ENCODE results near the gene RNGTT.

DNA sequence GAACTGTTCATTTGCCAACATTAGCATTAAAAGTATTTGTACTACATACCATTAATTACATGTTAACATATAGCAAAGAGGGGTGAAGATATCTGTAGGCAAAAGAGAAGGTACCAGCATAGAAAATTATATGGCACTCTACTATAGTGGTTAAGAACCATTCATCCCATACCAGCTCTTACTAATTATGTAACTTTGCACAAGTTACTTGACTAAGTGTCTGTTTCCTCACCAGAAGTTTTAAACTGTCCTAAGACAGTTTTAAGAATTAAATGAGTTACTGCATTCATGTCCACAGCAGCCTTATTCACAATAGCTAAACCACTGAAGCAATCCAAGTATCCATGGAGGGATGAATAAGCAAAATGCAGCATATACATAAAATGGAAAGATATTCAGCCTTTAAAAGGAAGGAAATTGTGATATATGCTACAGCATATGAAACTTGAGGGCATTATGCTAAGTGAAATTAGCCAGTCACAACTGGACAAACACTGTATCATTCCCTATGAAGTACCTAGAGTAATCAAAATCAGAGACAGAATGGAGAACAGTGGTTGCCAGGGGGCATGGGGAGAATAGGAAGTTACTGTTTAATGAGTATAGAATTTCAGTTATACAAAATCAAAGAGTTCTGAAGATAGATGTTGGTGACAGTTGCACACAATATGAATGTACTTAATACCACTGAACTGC, 98.9 kb downstream of the RNGTT start:
- TF ChIP-seq CTCF (IDR thresholded peaks at IDR 0.05) (no peak), POLR2A (IDR thresholded peaks at IDR 0.05) (no peak), POLR2AphosphoS5 (IDR thresholded peaks at IDR 0.05; ENCODE audit: insufficient read depth in 1 of 2, low read depth in 1 of 2) (no peak)

All from vagina (tissue), 2 donors.